A549 treated with RU486 at 1 μM for 4 hours (cell line): ENCODE results near the gene TBC1D23. TPM values are rescaled to one million over a fixed set of nuclear protein-coding genes. Genes with fewer than 3 reads are reported as not detected.

ENCODE experiments used
- total RNA-seq: library from RNA; stranded (reverse); fragments of 200-300 nt; extraction: Qiagen RNA extraction; gene quantifications from 5 replicates; pipeline ENCODE4 v1.2.3, GENCODE V29; 2022; ENCODE audit warnings: low read depth

Gene TBC1D23
- total RNA-seq, result 9.8 to 13.7 TPM (median 13.4 TPM) in 5 replicates

DNA sequence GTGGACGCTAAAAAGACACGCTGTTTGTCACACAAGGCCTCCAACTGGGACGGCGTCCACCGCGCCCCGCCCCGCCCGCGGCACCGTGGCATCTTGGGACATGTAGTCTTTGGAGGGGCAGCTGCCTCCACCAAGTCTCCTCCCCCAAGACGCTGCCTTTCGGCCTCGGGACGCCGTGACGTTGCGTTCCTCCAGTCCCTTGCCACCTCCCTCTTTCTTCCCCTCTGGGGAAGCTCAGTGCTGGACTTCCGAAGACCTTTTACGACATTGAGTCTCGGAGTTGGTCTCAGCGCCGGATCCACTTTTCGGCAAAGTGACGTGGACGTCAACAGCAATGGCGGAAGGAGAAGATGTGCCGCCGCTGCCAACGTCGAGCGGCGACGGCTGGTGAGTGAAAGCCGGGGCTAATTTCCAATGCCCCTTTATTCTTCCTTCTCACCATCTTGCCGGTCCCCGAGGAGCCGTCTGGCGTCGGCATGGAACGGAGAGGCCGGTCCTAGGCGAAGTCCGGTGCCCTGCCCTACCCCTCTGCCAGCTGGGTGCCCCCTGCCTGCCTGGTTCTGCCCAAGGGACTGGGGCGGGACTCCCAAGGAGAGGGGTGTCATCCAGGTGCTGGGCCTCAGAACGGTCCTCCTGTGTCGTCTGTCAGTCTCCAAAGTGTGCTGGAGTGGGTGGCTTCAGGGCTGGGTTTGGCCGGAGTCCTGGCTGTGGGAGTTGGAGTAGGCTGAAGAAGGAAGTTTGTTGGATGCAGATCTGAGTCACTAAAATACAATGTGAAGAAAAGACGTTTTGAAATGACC lies at the start of gene TBC1D23:
TBC1D23 (plus strand) TSS at position 308 of the 800 bp plus-strand sequence; CDS start at position 335, 27 bp downstream.

GRCh38 chr3:100334488-100335351 lies 73.9 kb downstream of the TBC1D23 start, which contains the start of gene NIT2:
TSS of gene NIT2 (plus strand) at chr3:100334757. CDS start at chr3:100334792, 35 bp downstream.

Other genes starting within 250 kb of the TBC1D23 start
- gene FILIP1L, start 146.5 kb upstream of the TBC1D23 start, total RNA-seq, result 0.10 to 0.24 TPM (median 0.19 TPM) in 5 replicates
- gene NIT2, start 73.8 kb downstream of the TBC1D23 start, total RNA-seq, result 79.4 to 90.4 TPM (median 87.7 TPM) in 5 replicates
- 29.2 to 60.2 TPM (median 50.2 TPM) in 5 replicates for gene TOMM70, start 140.1 kb downstream of the TBC1D23 start, total RNA-seq
- 0.66 to 1.2 TPM (median 0.80 TPM) in 5 replicates for gene LNP1, start 140.5 kb downstream of the TBC1D23 start, total RNA-seq
- gene TMEM45A, start 231.6 kb downstream of the TBC1D23 start, total RNA-seq, result 1.4 to 2.6 TPM (median 2.4 TPM) in 5 replicates